Loucy (cell line): Measurements from ENCODE around the gene CNTNAP2.

Experiments
- EZH2phosphoT487 ChIP-seq: fragments of 200-600 bp; IDR thresholded peaks from 2 replicates; pipeline ENCODE4 v1.6.1; 2018; ENCODE audit warnings: antibody characterized with exemption, mild to moderate bottlenecking, moderate library complexity, borderline replicate concordance
- TF ChIP-seq, protein P1 (sequence below): fragments of 200-600 bp; sonication (generic); conservative IDR thresholded peaks from 2 replicates; pipeline ENCODE4 v1.5.1; 2014; ENCODE audit warnings: mild to moderate bottlenecking, antibody characterized with exemption, low read length

GRCh38 chr7:147412782-147413556 is 1296.4 kb downstream of the CNTNAP2 start:
- TF ChIP-seq, protein P1, sequence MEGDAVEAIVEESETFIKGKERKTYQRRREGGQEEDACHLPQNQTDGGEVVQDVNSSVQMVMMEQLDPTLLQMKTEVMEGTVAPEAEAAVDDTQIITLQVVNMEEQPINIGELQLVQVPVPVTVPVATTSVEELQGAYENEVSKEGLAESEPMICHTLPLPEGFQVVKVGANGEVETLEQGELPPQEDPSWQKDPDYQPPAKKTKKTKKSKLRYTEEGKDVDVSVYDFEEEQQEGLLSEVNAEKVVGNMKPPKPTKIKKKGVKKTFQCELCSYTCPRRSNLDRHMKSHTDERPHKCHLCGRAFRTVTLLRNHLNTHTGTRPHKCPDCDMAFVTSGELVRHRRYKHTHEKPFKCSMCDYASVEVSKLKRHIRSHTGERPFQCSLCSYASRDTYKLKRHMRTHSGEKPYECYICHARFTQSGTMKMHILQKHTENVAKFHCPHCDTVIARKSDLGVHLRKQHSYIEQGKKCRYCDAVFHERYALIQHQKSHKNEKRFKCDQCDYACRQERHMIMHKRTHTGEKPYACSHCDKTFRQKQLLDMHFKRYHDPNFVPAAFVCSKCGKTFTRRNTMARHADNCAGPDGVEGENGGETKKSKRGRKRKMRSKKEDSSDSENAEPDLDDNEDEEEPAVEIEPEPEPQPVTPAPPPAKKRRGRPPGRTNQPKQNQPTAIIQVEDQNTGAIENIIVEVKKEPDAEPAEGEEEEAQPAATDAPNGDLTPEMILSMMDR, result no peak
- no peak for TF ChIP-seq EZH2phosphoT487
